Osteocyte (in vitro differentiated cells): ENCODE measurements around the gene EHD2. TPM values are rescaled to one million over a fixed set of nuclear protein-coding genes. Genes with fewer than 3 reads are reported as not detected.

ENCODE experiments used
- DNase-seq: peaks from one replicate; pipeline ENCODE4 v3.0.0; 2021; ENCODE audit warnings: mixed read lengths; ENCODE audit not compliant: unreplicated experiment; ENCODE audit errors: extremely low spot score
- H3K27ac Mint-ChIP-seq: one replicate; pipeline ENCODE4 v1.8.0; 2021; ENCODE audit warnings: mild to moderate bottlenecking, mixed read lengths; ENCODE audit not compliant: unreplicated experiment
- H3K27me3 Mint-ChIP-seq: one replicate; pipeline ENCODE4 v1.8.0; 2021; ENCODE audit warnings: mixed read lengths; ENCODE audit not compliant: unreplicated experiment
- H3K36me3 Mint-ChIP-seq: one replicate; pipeline ENCODE4 v1.8.0; 2021; ENCODE audit warnings: mixed read lengths; ENCODE audit not compliant: unreplicated experiment
- H3K4me1 Mint-ChIP-seq: one replicate; pipeline ENCODE4 v1.8.0; 2021; ENCODE audit warnings: mixed read lengths; ENCODE audit not compliant: unreplicated experiment
- H3K4me3 Mint-ChIP-seq: one replicate; pipeline ENCODE4 v1.8.0; 2021; ENCODE audit warnings: mild to moderate bottlenecking, moderate library complexity, mixed read lengths; ENCODE audit not compliant: unreplicated experiment
- H3K9me3 Mint-ChIP-seq: one replicate; pipeline ENCODE4 v1.8.0; 2021; ENCODE audit warnings: mixed read lengths; ENCODE audit not compliant: unreplicated experiment
- CTCF ChIP-seq: fragments of 200-600 bp; sonication (generic); IDR thresholded peaks from 2 replicates; pipeline ENCODE4 v1.5.0; 2021; ENCODE audit warnings: antibody characterized with exemption, mild to moderate bottlenecking, moderate library complexity
- total RNA-seq: library from RNA; stranded (reverse); gene quantifications from 2 replicates; pipeline ENCODE4 v1.2.1, GENCODE V29; 2021

Gene EHD2
- total RNA-seq, 1 donor from 2014 or later, result 440 TPM

- no peak overlapping the region for H3K27ac Mint-ChIP-seq
- H3K4me3 Mint-ChIP-seq, result no peak overlapping the region
- H3K9me3 Mint-ChIP-seq, result no peaks in the 10 kb centered on the region
- H3K36me3 Mint-ChIP-seq, result peaks cover 21% of the 10 kb centered on the region
- TF ChIP-seq CTCF, result no peak
- no peak for DNase-seq
- no peaks in the 10 kb centered on the region for H3K4me1 Mint-ChIP-seq
- no peaks in the 10 kb centered on the region for H3K27me3 Mint-ChIP-seq
Measured at GRCh38 chr19:47675859-47676258, 37.4 kb upstream of the EHD2 start.

- Mint-ChIP-seq H3K36me3 (peaks cover 25% of the 10 kb centered on the region), H3K9me3 (no peaks in the 10 kb centered on the region), H3K4me1 (no peaks in the 10 kb centered on the region), H3K4me3 (no peak overlapping the region), H3K27ac (no peak overlapping the region), H3K27me3 (no peaks in the 10 kb centered on the region)
- TF ChIP-seq CTCF, result no peak
- no peak for DNase-seq
Measured at GRCh38 chr19:47676811-47677210, 36.4 kb upstream of the EHD2 start.

GRCh38 chr19:47679251-47679900 is 33.8 kb upstream of the EHD2 start:
- Mint-ChIP-seq H3K9me3 (no peaks in the 10 kb centered on the region), H3K4me1 (no peaks in the 10 kb centered on the region), H3K4me3 (no peak overlapping the region), H3K27ac (no peak overlapping the region), H3K36me3 (peaks cover 18% of the 10 kb centered on the region), H3K27me3 (no peaks in the 10 kb centered on the region)
- no peak for DNase-seq
- TF ChIP-seq CTCF, result no peak

GRCh38 chr19:47679922-47680857 is 33.0 kb upstream of the EHD2 start:
- TF ChIP-seq CTCF, result no peak
- no peak for DNase-seq
- Mint-ChIP-seq H3K36me3 (peaks cover 12% of the 10 kb centered on the region), H3K9me3 (no peaks in the 10 kb centered on the region), H3K4me3 (no peak overlapping the region), H3K4me1 (no peaks in the 10 kb centered on the region), H3K27ac (no peak overlapping the region), H3K27me3 (no peaks in the 10 kb centered on the region)

- no peaks in the 10 kb centered on the region for H3K27me3 Mint-ChIP-seq
- peaks cover 12% of the 10 kb centered on the region for H3K36me3 Mint-ChIP-seq
- DNase-seq, result no peak
- H3K9me3 Mint-ChIP-seq, result no peaks in the 10 kb centered on the region
- H3K27ac Mint-ChIP-seq, result no peak overlapping the region
- no peak for TF ChIP-seq CTCF
- H3K4me3 Mint-ChIP-seq, result no peak overlapping the region
- H3K4me1 Mint-ChIP-seq, result no peaks in the 10 kb centered on the region
Measured at GRCh38 chr19:47680858-47681332, 32.3 kb upstream of the EHD2 start.
